Right renal pelvis (tissue), 4 donors: Measurements from ENCODE around the gene CHP1. TPM values are rescaled to one million over a fixed set of nuclear protein-coding genes. Genes with fewer than 3 reads are reported as not detected.
A peak's percentile ranks its signal among the peaks of the same experiment; 100 is the strongest.
"Not testable (repeated sequence)": the region's sequence is repeated elsewhere in the genome, so short reads cannot be mapped to it uniquely, and the experiment has no call there.

Experiments used
- DNase-seq, 4 donors: peaks; one replicate each; pipeline ENCODE4 v3.0.0-alpha.2; 2013; ENCODE audit warnings: low read depth in 4 of 4, low spot score in 3 of 4, missing footprints in 1 of 4
- polyA plus RNA-seq, 4 donors: library from polyadenylated mRNA; unstranded; fragments of 120-200 nt; gene quantifications; one replicate each; pipeline ENCODE4 v1.2.1, GENCODE V29; 2013; ENCODE audit not compliant: insufficient read length in 4 of 4

The CHP1 gene
- 10 to 100 TPM; 60.7 to 67.1 (median 64.0) TPM for polyA plus RNA-seq

DNA sequence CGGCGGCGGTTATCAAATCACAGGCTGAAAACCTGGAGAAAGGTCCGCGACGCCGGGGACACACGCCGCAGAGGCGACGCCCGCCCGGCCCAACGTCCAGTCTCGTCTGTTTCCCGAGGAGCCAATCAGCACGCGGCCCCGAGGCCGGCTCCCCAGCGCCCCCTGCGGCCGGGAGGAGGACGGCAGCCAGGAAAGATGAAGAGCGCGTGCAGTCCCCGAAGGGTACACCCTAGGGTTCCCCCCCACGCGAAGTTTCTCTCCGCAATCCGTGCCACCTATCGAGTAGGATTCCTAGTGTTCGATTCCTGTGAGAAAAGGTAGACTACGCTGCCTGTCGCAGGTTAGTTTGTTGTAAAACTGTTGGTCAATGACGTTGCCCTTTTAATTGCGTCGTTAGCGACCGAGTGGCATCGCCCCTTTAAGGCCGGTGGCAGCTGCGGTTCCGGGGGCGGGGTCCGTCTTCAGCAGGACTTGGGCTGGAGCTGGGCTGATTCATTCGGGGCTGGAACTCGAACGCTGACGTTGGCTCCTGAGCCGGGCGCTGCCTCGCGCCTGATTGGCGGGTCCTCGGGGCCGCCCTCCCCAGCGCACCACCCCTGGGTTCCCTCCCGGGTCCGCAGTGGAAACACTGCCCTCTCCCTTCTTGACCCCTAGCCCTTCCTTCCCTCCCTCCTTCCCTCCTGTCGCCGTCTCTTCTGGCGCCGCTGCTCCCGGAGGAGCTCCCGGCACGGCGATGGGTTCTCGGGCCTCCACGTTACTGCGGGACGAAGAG lies at the start of gene CHP1, which contains the start of gene EXD1:
TSS of gene CHP1 (plus strand) at position 619 of the 772 bp plus-strand sequence. CDS start at position 734, 115 bp downstream.
TSS of gene EXD1 (minus strand) at position 108 of the 772 bp plus-strand sequence. CDS start 4,182 bp downstream, outside the sequence.
- peak; percentile 90 to 95 (median 91) for DNase-seq

DNA sequence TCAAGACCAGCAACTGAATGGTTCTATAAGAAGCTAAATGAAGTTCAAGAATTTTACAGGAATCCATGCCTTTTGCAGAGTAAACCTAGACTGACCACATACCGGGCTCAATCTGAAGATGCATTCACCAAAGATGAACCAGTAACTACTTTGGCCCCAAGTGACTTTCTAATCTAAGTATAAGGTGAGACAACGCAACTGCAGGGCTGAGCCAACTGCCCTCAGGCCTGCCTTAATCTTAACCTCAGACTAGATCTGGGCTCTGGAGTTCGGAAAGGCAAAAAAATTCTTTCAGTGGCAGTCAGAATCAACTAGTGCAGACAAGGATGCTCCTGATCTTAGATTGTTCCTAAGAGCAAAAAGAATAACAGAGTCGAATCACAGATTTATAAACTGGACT lies 48.8 kb upstream of the CHP1 start:
- DNase-seq = no peak

DNA sequence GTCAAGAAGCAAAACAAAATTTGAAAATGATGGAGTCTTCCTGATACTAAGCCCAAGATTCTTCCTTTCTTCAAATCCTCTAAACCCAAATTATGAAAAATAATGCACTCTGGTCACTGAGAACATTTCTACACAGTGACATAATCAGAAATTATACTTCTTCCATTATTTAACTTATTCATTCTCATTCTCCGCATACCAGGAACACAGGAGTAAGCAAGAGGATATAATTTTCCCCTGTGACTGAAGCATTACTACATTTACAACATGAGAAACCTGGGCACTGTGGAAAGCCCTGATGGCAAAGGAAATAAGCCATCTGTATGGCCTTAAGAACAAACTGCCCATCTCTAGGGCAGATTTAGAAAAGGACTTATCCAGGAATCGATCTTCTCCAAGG lies 47.5 kb upstream of the CHP1 start:
- DNase-seq = no peak

DNA sequence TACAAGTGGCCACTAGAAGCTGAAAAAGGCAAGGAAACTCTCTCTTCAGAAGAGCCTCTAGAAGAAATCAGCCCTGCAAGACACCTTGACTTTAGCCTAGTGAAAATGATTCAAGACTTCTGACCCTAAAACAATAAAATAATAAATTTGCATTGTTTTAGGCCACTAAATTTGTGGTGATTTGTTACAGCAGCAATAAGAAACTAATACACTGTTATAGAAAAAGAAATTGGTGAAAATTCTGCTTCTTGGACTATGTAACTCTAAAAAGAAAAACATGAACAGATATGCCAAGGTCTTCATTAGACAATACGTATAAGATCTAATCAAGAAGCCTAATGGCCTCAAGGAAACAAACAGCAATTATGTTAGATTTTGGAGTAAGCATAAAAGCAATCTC lies 36.6 kb upstream of the CHP1 start:
- no peak for DNase-seq

DNA sequence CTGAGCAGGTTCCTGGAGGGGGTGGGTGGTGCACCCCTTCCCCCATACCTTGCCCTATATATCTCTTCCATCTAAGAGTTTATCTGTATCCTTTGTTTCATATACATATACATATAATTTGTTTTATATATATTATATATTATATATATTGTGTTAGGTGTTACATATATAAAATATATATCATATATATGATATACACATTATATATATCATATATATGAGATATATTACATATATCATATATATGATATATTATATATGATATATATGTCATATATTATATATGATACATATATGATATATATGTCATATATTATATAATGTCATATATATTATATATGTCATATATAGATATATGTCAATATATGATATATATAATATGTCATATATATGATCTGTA lies 31.6 kb upstream of the CHP1 start:
- no peak for DNase-seq

DNA sequence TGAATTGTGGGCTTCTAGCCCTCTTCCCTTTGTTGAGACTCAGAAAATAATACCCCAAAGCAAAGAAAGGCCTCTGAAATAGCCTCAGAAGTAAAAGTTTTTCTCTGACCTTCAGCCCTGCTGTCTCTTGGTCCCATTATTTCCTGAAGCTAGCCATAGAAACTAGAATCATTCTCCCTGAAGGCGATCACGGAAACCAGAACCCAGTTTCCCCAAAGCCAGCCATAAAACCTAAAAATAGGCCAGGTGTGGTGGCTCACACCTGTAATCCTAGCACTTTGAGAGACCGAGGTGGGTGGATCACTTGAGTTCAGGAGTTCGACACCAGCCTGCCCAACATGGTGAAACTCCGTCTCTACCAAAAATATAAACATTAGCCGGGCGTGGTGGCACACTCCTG lies 27.7 kb upstream of the CHP1 start:
- no peak for DNase-seq

DNA sequence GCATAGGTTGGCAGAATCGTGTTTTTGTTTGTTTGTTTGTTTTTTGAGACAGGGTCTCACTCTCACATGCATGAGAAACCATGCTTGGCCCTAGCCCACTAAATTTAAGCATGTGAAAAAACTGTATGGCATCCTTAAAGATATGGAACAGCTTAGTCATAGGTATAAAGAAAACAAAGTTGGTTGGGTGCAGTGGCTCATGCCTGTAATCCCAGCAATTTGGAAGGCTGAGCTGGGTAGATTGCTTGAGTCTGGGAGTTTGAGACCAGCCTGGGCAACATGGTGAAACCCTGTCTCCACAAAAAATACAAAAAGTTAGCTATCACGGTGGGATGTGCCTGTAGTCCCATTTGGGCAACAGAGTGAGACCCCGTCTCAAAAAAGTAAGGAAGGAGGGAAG lies 25.8 kb upstream of the CHP1 start:
- no peak for DNase-seq

DNA sequence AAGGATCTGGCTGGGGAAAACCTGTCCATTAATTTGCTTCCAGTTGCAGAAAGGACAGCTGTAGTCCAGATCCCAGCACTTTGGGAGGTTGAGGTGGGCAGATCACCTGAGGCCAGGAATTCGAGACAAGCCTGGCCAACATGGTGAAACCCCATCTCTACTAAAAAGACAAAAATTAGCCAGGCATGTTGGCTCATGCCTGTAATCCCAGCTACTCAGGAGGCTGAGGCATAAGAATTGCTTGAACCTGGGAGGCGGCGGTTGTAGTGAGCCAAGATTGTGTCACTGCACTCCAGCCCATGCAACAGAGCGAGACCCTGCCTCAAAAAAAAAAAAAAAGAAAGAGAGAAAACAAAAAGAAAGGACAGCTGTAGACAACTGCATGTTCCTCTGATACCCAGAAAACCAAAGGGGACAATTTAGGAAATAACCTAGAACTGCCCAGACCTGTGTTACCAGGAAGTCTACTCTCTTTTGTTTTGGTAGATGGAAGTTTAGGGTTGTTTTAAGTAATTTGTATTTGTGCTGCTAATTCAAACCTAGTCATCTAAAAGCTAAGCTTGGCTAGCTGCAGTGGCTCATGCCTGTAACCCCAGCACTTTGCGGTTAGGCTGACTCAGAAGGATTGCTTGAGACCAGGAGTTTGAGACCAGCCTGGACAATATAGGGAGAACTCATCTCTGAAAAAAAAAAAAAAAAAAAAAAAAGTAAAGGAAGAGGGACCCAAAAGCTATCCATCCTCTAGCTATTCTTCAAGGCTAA lies 23.2 kb upstream of the CHP1 start:
- no peak for DNase-seq

DNA sequence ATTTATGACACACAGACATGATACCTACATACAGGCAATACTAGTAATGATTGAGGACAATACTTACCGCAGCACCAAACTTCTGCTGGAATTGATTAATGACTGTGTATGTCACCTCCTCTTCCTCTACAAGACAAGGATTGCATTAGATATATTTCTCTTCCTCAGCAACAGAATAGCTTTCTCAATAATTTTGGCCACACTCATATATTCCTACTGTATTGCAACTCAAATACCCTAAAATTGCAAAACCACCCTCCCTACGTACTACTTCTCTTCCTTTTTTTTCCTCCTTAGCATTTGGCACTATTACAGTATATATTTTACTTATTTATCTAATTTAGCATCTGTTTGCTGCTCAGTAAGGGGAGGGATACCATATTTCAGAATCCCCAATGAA lies 15.4 kb upstream of the CHP1 start:
- DNase-seq = no peak

DNA sequence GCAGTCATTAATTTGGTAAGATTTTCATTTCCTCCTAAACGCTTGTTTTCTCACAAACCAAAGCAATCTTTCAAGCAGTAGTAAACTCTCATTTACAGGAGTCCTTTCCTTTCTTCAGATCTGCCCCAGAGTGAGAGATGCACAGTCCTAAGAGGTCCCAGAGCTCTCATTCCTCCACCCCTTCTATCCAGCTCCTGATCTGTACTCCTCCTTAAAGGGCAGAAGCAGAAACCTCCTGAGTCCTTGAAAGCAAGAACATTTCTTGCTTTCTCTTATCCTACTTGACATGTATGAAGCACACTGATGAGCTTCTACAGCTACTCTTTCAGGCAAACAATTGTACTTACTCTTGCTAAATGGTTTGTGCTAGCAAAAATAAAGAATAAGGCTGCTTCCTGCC lies 12.2 kb upstream of the CHP1 start:
- no peak for DNase-seq

DNA sequence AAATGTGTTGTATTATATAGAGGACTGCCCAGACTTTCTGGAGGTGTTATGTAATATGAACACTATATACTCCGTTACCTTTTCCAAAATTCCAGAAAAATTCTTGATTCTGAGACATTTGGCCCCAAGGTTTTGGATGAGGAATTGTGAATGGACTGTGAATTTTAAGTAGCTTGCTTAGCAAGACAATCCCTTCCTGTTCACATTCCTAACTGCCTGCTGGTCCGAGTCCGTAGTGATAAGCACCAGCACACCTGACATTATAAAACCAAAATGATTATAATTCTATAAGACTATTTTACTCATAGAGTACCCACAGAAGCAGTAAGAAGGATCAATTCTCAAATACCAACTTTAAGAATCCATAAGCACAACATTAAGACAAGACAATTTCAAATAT lies 11.7 kb upstream of the CHP1 start:
- no peak for DNase-seq

DNA sequence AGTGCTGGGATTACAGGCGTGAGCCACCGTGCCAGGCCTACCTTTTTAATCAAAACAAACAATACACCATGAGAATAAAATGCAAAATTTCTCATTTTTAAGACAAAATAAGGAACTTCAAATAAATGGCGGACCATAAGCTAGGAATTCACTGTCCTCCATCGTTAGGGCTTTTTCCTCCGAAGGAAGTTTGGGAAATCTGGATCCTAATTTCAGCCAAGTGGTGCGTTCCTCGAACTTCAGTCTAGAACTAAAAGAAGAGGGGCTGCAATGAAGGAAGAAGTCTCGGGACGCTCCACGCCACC lies 771 bp upstream of the CHP1 start:
- DNase-seq = no peak

DNA sequence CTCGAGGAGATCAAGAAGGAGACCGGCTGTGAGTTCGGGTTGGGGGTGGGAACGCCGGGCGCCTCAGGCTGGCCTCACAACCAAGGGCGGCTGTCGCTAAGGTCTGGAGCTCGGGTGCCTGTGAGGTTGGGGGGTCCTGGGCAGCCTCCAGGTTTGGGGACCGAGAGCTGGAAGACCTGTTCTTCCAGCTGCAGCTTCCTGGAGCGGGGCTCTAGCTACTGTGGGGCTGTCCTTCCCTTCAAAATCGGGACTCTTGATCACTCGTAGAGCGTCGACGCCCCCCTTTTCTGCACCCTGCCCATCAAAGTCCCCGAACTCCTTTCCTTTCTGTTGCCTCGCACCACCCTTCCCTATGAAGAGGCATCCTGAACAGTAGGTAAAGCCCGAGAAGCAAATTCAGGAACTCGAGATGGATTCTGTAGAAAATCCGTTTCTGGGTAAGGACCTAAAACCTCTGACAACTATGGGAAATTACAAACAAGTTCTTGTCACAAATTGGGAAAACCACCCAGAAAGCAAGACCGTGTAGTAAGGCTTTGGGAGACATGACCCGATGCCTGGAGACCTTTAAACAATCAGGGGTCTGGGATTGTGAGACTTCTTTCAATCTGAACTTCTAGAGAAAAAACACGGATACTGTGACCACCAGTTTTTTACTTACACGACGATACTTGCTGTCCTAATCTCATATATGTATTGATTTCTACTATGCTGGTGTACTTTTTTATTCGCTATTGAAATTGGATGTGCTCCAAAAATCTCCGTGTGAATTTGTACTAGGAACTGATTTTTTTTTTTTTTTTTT lies 556 bp downstream of the CHP1 start:
- DNase-seq = peak in 1 of 4 donors; percentile 4

DNA sequence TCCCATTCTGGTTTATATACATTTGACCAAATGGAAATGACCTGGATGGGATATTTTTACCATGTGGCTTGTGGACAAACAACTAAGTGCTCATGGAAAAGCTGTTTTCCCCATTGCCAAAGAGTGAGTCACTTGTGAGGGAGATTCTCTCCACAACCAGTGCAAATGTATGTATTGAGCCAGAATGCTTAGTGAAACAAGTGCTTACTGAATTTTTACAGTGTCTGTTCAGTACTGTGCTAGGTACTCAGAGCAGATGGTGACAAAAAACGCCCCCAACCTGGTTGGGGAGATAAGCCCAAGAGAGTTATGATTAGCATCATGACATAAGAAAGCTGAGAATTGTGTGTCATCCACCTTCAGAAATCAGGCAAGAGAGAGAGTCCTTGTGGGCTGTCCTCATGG lies 2.3 kb downstream of the CHP1 start:
- DNase-seq = no peak

DNA sequence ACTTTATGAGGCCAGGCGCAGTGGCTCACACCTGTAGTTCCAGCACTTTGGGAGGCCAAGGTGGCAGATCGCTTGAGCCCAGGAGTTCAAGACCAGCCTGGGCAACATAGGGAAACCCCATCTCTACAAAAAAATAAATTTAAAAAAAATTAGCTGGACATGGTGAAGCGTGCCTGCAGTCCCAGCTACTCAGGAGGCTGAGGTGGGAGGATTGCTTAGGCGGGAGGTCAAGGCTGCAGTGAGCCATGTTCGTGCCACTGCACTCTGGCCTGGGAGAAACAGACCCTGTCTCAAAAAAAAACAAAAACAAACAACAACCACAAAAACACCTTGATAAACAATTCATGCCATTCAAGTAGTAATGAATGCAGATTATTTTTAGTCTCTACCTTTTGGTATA lies 4.2 kb downstream of the CHP1 start:
- not testable (repeated sequence) for DNase-seq

DNA sequence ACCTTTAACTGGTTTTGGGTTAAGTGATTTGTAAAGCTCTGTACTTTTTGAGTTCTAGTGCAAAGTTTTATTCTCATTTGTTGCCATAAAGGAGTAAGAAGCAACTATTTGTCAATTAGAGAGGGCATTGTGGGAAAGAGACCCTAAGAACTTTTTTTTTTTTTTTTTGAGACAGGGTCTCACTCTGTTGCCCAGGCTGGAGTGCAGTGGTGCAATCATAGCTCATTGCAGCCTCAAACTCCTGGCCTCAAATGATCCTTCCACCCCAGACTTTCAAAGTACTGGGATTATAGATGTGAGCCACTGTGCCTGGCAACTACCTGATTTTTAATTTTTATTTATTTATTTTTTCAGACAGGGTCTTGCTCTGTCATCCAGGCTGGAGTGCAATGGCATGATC lies 4.9 kb downstream of the CHP1 start:
- no peak for DNase-seq

DNA sequence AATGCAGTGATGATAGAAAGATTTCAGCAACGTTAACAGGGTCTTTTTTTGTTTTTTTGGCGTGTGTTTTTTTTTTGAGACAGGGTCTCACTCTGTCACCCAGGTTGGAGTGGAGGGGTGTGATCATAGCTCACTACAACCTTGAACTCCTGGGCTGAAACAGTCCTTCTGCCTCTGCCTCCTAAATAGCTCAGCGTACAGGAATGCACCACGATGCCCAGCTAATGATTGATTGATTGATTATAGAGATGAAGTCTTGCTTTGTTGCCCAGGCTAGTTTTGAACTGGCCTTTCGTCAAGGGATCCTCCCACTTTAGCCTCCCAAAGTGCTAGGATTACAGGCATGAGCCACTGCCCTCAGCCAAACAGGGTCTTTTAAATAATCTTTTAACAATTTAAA lies 7.0 kb downstream of the CHP1 start:
- DNase-seq = no peak

DNA sequence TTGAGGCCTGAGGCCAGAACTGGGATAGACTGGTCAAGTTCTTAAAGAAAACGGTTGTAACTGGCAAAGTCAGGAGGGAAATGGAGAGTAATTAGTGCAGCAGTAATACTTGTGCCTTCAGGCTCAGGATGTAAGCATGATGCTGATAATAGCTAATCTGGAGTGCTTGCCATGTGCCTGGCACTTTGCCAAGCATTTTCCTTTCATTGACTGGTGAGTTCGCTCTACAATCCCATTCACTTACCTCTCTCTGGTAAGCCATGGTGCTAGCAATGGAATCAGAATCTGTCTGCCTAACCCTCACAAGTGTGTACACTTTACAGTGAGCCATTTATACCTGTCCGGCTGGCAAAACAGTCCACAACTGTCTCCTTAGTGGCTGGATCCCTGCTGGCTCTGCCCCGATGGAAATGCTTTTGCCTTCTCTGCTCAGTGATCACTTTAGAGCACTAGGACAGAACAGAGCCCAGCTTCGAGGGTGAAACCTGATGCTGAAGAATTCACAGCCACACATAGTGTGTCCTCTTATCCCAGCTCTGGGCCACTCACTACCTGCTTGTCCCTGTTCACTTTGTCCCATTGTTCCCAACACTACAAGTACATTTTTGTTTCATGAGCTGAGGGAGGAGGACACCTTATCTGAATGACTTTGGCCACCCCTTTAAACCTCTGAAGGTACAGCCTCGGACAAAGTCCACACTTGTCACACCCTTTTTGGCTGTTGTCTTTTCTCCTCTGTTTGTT lies 10.3 kb downstream of the CHP1 start:
- DNase-seq = peak in 3 of 4 donors; percentile 10 to 43 (median 30)

DNA sequence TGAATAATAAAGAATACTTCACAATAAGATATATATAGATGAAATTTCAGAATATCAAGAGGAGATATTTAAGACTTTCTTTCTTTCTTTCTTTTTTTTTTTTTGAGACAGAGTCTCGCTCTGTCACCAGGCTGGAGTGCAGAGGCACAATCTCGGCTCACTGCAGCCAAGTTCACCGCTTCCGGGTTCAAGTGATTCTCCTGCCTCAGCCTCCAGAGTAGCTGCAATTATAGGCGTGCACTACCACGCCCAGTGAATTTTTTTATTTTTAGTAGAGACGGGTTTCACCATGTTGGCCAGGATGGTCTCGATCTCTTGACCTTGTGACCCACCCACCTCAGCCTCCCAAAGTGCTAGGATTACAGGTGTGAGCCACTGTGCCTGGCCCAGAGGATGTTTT lies 19.7 kb downstream of the CHP1 start:
- not testable (repeated sequence) for DNase-seq

DNA sequence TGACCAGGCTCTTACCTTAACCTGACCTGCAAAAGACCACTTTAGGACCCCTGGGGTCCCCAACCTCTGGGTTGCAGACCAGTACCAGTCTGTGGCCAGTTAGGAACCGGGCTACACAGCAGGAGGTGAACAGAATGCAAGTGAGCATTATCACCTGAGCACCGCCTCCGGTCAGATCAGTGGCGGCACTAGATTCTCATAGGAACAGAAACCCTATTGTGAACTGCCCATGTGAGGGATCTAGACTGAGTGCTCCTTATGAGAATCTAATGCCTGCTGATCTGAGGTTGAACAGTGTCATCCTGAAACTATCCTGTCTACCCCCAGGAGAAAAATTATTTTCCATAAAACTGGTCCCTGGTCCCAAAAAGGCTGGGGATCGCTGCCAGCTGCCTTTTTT lies 20.3 kb downstream of the CHP1 start:
- DNase-seq = no peak

DNA sequence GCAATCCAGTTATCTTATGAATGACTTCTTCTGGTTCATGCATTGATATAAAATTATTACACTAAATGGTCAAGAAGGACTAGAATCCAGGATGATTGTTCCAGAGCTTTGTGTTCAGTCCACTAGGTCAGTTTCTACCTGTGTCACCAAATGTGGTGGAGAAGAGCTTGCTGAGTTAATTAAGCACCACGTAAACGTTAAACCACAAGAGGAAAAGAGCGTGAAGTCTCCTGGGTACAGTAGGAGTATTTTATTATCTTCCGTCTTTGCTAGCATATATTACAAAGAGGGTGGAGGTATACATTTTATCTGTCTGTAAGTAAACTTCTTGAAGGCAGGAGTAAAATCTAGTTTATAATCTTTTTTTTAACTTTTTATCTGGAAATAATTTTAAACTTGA lies 23.5 kb downstream of the CHP1 start:
- no peak for DNase-seq
